GM12872 (cell line): Measurements from ENCODE around the gene ANKS1B.

ENCODE experiments used
- TF ChIP-seq, protein P1 (sequence below): IDR thresholded peaks from 3 replicates; pipeline ENCODE4 v1.5.1; 2011; ENCODE audit warnings: low read depth, mild to moderate bottlenecking, low read length, moderate library complexity; ENCODE audit not compliant: insufficient read depth

The ANKS1B gene

GRCh38 chr12:98807187-98807586, 1177.5 kb downstream of the ANKS1B start:
- TF ChIP-seq, protein P1, sequence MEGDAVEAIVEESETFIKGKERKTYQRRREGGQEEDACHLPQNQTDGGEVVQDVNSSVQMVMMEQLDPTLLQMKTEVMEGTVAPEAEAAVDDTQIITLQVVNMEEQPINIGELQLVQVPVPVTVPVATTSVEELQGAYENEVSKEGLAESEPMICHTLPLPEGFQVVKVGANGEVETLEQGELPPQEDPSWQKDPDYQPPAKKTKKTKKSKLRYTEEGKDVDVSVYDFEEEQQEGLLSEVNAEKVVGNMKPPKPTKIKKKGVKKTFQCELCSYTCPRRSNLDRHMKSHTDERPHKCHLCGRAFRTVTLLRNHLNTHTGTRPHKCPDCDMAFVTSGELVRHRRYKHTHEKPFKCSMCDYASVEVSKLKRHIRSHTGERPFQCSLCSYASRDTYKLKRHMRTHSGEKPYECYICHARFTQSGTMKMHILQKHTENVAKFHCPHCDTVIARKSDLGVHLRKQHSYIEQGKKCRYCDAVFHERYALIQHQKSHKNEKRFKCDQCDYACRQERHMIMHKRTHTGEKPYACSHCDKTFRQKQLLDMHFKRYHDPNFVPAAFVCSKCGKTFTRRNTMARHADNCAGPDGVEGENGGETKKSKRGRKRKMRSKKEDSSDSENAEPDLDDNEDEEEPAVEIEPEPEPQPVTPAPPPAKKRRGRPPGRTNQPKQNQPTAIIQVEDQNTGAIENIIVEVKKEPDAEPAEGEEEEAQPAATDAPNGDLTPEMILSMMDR: no peak

DNA sequence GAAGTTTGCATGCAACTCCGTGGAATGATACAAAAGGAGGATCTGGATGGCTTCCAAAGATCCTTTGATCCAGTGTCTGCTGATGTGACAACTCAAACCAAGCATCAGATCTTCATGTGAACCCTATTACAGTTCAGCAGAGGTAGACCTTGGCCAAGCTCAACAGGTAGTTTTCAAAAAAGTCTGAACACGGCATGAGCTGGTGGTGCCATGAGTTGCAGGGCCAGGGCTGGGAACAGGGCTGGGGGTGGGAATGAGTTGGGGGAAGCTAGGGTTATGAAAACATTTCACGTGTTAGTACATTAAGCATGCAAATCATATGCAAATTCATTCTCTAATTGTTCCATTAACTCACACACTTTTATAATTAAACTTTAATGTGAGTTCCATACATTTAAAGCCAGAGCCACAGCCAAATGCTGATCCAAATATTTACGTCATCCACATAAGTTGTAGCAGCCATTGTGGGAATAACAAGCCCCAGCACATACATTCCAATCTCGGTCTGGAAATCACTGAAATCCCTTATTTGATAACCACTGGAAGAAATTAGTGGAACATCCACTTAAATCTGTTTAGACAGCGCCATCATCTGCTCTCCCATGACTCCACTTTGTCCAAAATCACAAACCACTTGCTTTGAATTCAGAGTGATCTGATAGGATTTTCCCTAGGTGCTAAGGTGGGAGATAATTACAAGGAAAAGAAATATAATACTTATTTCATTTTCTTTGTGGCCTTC, 1181.1 kb downstream of the ANKS1B start:
- TF ChIP-seq, protein P1: no peak

DNA sequence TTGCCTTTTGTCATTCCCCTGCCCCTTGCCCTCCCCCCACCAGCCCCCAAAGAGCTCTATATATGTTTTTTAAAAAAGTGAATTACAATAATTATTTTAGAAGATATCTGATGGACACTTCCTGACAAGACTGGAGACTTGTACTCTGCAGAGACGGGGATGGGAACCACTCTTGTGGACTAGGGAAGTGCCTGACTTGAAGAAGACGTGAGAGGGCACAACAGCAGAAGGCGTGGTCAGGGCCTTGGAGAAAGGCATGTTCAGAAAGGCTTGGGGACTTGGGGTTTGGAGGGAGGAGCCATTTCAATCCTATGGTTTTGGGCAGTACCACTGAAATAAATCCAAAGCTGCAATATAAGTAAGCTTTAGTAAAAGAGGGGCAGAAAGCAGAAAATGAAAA, 1184.9 kb downstream of the ANKS1B start:
- TF ChIP-seq, protein P1: no peak

GRCh38 chr12:98799146-98799810, 1185.5 kb downstream of the ANKS1B start:
- TF ChIP-seq, protein P1: no peak

DNA sequence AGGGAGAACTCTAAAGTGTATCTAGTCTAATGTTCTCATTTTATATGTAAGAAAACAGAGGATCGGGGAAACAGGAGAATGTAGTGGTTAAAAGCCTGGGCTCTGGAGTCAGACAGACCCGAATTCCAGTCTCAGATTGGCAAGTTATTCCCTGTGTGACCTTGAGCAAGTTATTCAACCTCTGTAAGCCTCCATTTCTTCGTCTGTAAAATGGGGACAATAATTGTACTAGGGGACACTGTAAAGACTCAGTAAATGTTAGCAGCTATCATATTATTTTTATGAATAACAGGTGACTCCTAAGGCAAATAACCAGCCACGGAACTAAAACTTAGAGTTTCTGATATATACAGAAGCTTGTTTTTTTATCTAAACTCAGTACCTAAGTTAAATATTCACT, 1187.5 kb downstream of the ANKS1B start:
- TF ChIP-seq, protein P1: no peak

- TF ChIP-seq, protein P1: no peak
Observed at GRCh38 chr12:98796745-98797144, 1188.0 kb downstream of the ANKS1B start.

GRCh38 chr12:98793121-98793520, 1191.6 kb downstream of the ANKS1B start:
- TF ChIP-seq, protein P1: no peak
